ENCODE data around the gene TMEM182. TPM values are rescaled to one million over a fixed set of nuclear protein-coding genes. Genes with fewer than 3 reads are reported as not detected.

TMEM182 gene
- total RNA-seq = 1 to 10 TPM; 2.3 to 3.3 (median 2.8) TPM

GRCh38 chr2:102761763-102762162 is at the start of gene TMEM182:
TSS of gene TMEM182 (plus strand) at chr2:102762031. CDS start at chr2:102762218, 187 bp downstream.
- Histone ChIP-seq H3K27ac (no peak within 1 kb of the TSS), H3K4me3 (replicated peaks in 1 of 3) (no peak within 1 kb of the TSS), H3K9me3 (no peaks in the 10 kb centered on the region), H3K4me1 (no peaks in the 10 kb centered on the region), H3K36me3 (no peaks in the 10 kb centered on the region), H3K27me3 (no peaks in the 10 kb centered on the region)
- WGBS, 2 donors = 78 to 83% methylated on average over 4 of the region's 4 CpGs
- TF ChIP-seq, protein P1, sequence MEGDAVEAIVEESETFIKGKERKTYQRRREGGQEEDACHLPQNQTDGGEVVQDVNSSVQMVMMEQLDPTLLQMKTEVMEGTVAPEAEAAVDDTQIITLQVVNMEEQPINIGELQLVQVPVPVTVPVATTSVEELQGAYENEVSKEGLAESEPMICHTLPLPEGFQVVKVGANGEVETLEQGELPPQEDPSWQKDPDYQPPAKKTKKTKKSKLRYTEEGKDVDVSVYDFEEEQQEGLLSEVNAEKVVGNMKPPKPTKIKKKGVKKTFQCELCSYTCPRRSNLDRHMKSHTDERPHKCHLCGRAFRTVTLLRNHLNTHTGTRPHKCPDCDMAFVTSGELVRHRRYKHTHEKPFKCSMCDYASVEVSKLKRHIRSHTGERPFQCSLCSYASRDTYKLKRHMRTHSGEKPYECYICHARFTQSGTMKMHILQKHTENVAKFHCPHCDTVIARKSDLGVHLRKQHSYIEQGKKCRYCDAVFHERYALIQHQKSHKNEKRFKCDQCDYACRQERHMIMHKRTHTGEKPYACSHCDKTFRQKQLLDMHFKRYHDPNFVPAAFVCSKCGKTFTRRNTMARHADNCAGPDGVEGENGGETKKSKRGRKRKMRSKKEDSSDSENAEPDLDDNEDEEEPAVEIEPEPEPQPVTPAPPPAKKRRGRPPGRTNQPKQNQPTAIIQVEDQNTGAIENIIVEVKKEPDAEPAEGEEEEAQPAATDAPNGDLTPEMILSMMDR (IDR thresholded peaks at IDR 0.05) = no peak
- TF ChIP-seq POLR2A (IDR thresholded peaks at IDR 0.05) = no peak
- intact Hi-C loops (cut with DNase I) = no loop called here
- DNase-seq = no peak

DNA sequence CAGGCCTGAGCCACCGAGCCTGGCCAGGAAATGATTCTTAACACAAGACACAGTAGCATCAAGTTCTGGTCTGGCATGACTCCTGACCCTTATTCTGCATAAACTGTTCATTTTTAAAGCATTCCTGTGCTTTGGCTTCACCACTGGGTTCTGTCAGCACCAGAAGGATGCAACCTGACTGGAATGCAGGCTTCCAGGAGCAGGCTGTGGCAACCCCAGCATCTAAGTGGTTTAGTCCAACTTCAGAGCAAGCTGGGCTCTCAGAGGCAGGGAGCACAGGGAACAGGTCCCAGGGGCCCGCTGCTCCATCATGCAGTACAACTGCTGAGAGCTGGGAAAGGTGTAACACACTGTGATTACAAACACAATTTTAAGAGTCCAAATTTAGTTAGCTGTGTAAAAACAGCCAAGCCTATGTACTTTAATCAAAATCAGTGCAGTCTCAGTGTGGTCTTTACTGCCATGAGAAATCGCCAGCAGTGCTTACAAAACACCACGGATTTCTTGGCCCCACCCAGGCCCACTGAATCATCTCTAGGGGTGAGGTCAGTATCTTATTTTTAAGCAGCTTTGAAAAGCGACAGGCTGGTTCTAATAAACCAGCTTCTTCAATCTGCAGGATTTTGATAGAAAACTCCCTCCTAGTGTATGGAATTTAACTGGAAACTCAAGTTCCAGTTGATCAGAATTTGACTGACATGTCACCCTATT is 44.4 kb upstream of the TMEM182 start:
- no peak overlapping the region for H3K27ac ChIP-seq
- peaks cover 17 to 29% of the 10 kb centered on the region in 2 donors for H3K36me3 ChIP-seq
- H3K4me3 ChIP-seq (replicated peaks in 1 of 3) = no peak overlapping the region
- TF ChIP-seq, protein P1 (IDR thresholded peaks at IDR 0.05) = no peak
- TF ChIP-seq POLR2A (IDR thresholded peaks at IDR 0.05) = no peak
- intact Hi-C loops (cut with DNase I) = no loop called here
- DNase-seq = no peak
- 87% methylated on average over 5 of the region's 5 CpGs for WGBS, 2 donors
- no peaks in the 10 kb centered on the region for H3K27me3 ChIP-seq
- no peaks in the 10 kb centered on the region for H3K9me3 ChIP-seq
- no peaks in the 10 kb centered on the region for H3K4me1 ChIP-seq

DNA sequence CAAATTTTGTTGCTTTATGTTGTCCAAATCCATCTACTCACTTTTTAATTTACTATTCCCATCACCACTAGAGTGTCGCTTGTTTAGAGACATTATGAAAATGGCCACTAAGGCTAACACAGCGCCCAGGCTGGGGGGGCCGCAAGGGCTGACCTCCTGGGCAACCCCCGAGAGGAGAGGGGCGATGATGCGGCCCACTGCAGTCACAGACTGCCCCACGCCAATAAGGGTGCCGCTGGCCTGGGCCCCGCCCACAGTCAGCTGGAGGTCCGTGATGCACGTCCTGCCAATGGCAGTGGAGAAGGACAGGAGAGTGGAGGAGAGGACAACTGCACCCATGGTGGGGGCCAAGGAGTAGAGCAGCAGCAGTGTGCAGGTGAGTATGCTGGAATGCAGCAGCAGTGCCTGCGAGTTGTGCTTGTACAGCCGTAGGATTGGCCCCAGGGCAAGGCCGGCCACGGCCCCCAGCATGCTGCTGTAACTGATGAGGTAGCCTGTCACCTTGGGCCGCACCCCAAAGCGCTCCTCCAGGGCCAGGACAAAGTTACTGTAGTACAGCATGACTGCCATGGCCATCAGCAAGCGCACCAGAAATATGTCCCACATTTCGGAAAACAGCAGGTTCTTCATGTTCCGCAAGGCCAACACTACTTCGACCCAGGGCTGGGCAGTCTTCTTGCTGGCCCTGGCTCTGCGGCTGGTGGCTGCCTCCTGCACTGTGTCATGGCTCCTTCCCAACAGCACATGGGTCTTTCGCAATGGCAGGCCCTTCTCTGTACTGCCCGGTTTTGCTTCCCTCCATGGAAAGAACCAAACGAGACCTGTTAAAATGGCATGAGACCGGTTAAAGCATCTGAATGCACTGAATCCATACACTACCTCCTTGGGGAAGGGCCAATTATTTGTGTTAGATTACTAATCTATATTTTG is 43.2 kb upstream of the TMEM182 start:
- H3K27me3 ChIP-seq = no peaks in the 10 kb centered on the region
- H3K36me3 ChIP-seq = peaks cover 17 to 35% of the 10 kb centered on the region in 2 donors
- TF ChIP-seq, protein P1 (IDR thresholded peaks at IDR 0.05) = no peak
- TF ChIP-seq POLR2A (IDR thresholded peaks at IDR 0.05) = no peak
- H3K9me3 ChIP-seq = no peaks in the 10 kb centered on the region
- intact Hi-C loops (cut with DNase I) = no loop called here
- no peaks in the 10 kb centered on the region for H3K4me1 ChIP-seq
- no peak overlapping the region for H3K27ac ChIP-seq
- DNase-seq = no peak
- no peak overlapping the region for H3K4me3 ChIP-seq (replicated peaks in 1 of 3)
- WGBS, 2 donors = 95 to 96% methylated on average over 24 to 26 of the region's 26 CpGs

DNA sequence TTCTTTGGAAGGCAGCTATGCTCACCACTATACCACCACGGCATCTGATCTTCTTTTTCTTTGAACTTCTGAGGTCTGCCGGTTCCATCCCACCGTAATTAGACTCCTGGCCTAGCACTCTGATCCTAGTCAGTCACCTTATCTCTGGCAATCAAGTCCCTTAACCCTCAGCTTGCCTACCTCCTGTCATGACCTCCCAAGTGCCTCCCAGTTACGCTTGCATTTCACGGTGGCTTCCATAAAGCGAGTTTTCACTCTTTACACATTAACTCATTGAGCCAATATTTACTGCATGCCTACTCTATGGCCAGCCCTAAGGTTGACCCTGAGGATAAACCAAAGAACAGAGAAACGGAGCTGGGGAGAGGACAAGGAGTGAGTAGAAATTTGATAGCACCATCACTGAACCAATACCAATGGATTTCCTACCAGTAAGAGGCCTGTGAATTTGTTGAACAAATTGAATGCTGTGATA is 37.8 kb upstream of the TMEM182 start:
- no peaks in the 10 kb centered on the region for H3K9me3 ChIP-seq
- no peak for TF ChIP-seq POLR2A (IDR thresholded peaks at IDR 0.05)
- TF ChIP-seq, protein P1 (IDR thresholded peaks at IDR 0.05) = no peak
- peaks cover 13 to 28% of the 10 kb centered on the region in 2 donors for H3K36me3 ChIP-seq
- intact Hi-C loops (cut with DNase I) = no loop called here
- no peak overlapping the region for H3K4me3 ChIP-seq (replicated peaks in 1 of 3)
- 75 to 86% methylated on average over 7 of the region's 7 CpGs for WGBS, 2 donors
- H3K4me1 ChIP-seq = no peaks in the 10 kb centered on the region
- no peak for DNase-seq
- H3K27me3 ChIP-seq = no peaks in the 10 kb centered on the region
- H3K27ac ChIP-seq = no peak overlapping the region
